ENCODE data around the gene SLC9A3. TPM values are rescaled to one million over a fixed set of nuclear protein-coding genes. Genes with fewer than 3 reads are reported as not detected.

The SLC9A3 gene
- total RNA-seq, 1 experiment from 2014 or later = 1.5 TPM

GRCh38 chr5:494667-495255 is 29.5 kb downstream of the SLC9A3 start:
- Histone ChIP-seq H4K20me1 (ENCODE audit: insufficient read depth) (no peaks in the 10 kb centered on the region), H3K27me3 (ENCODE audit: insufficient read depth, low read length) (no peaks in the 10 kb centered on the region), H2AFZ (ENCODE audit: low read depth, low read length, poor library complexity, severe bottlenecking) (no peak overlapping the region), H3K4me3 (replicated peaks in 1 of 2; ENCODE audit: low read depth in 1 of 2, low read length in 2 of 2) (no peak overlapping the region), H3K4me1 (ENCODE audit: control insufficient read depth in 1 of 2, insufficient read depth in 2 of 2, low read length in 2 of 2) (no peaks in the 10 kb centered on the region), H3K9me3 (ENCODE audit: control insufficient read depth in 1 of 2, insufficient read depth in 1 of 2, low read depth in 1 of 2, low read length in 2 of 2) (no peaks in the 10 kb centered on the region), H3K79me2 (ENCODE audit: insufficient read depth, low read length) (no peaks in the 10 kb centered on the region), H3K9ac (ENCODE audit: low read length) (no peak overlapping the region), H3K9me2 (ENCODE audit: insufficient read depth) (no peaks in the 10 kb centered on the region), H3K36me3 (ENCODE audit: control insufficient read depth in 1 of 2, insufficient read depth in 2 of 2, low read length in 2 of 2) (no peaks in the 10 kb centered on the region), H3K27ac (ENCODE audit: low read depth, low read length) (no peak overlapping the region), H3K4me2 (ENCODE audit: low read length) (no peak overlapping the region)
- BruUV-seq (replicated peaks) = no TSS peak
- intact Hi-C loops (cut with micrococcal nuclease) = no loop called here
- ATAC-seq (no peak), DNase-seq (ENCODE audit: low read depth, low spot score) (no peak)
- ChIA-PET CTCF (no interaction called here), POLR2A (no interaction called here), RAD21 (ENCODE audit: low non-redundant PET in 1 of 2, low total read pairs in 2 of 2, uncharacterized antibody in 2 of 2, unreplicated experiment in 2 of 2) (no interaction called here)
- TF ChIP-seq, protein P1, sequence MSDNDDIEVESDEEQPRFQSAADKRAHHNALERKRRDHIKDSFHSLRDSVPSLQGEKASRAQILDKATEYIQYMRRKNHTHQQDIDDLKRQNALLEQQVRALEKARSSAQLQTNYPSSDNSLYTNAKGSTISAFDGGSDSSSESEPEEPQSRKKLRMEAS (IDR thresholded peaks at IDR 0.05) = no peak
- no peak for TF ChIP-seq SP1 (IDR thresholded peaks at IDR 0.05; ENCODE audit: low read depth)
- no peak for TF ChIP-seq EZH2 (IDR thresholded peaks at IDR 0.05)
- TF ChIP-seq JUND (IDR thresholded peaks at IDR 0.05) = no peak

DNA sequence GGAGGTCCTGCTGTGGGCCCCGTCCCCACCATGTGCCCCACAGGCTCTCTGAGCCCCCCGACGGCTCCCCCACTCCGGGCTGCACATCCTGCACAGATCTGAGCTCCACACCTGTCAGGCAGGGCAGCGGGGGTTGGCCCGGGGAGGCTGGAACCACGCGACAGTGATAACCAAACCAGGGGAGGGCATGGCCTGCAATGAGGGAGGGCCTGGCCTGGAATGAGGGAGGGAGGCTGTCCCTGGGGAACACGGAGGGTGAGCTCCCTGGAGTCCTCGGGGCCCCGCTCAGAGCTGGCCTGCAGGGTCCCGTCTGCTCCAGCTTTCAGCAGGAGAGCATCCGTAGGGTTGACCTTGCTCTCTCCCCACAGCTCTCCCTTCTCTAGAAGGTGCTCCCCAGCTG is 30.5 kb downstream of the SLC9A3 start:
- Histone ChIP-seq H3K36me3 (ENCODE audit: control insufficient read depth in 1 of 2, insufficient read depth in 2 of 2, low read length in 2 of 2) (no peaks in the 10 kb centered on the region), H3K4me2 (ENCODE audit: low read length) (no peak overlapping the region), H3K27ac (ENCODE audit: low read depth, low read length) (no peak overlapping the region), H3K9ac (ENCODE audit: low read length) (no peak overlapping the region), H3K4me3 (replicated peaks in 1 of 2; ENCODE audit: low read depth in 1 of 2, low read length in 2 of 2) (no peak overlapping the region), H3K79me2 (ENCODE audit: insufficient read depth, low read length) (no peaks in the 10 kb centered on the region), H3K9me3 (ENCODE audit: control insufficient read depth in 1 of 2, insufficient read depth in 1 of 2, low read depth in 1 of 2, low read length in 2 of 2) (no peaks in the 10 kb centered on the region), H2AFZ (ENCODE audit: low read depth, low read length, poor library complexity, severe bottlenecking) (no peak overlapping the region), H4K20me1 (ENCODE audit: insufficient read depth) (no peaks in the 10 kb centered on the region), H3K27me3 (ENCODE audit: insufficient read depth, low read length) (no peaks in the 10 kb centered on the region), H3K4me1 (ENCODE audit: control insufficient read depth in 1 of 2, insufficient read depth in 2 of 2, low read length in 2 of 2) (no peaks in the 10 kb centered on the region), H3K9me2 (ENCODE audit: insufficient read depth) (no peaks in the 10 kb centered on the region)
- intact Hi-C loops (cut with micrococcal nuclease) = no loop called here
- peak; percentile 9; the same call in 1 of the 2 replicates for ATAC-seq
- BruUV-seq (replicated peaks) = no TSS peak
- DNase-seq (ENCODE audit: low read depth, low spot score) = no peak
- ChIA-PET POLR2A (no interaction called here), RAD21 (ENCODE audit: low non-redundant PET in 1 of 2, low total read pairs in 2 of 2, uncharacterized antibody in 2 of 2, unreplicated experiment in 2 of 2) (no interaction called here), CTCF (no interaction called here)
- no peak for TF ChIP-seq CTCF (IDR thresholded peaks at IDR 0.05 in 2 of 3, conservative IDR thresholded peaks at IDR 0.05 in 1 of 3; ENCODE audit: borderline replicate concordance in 1 of 3, insufficient read depth in 1 of 3, low read depth in 2 of 3, low read length in 2 of 3)
- no peak for TF ChIP-seq RAD21 (IDR thresholded peaks at IDR 0.05; ENCODE audit: low read depth)
- TF ChIP-seq SRF (IDR thresholded peaks at IDR 0.05; ENCODE audit: low read depth) = no peak
